Activated CD4-positive, alpha-beta T cell treated with anti-CD3 and anti-CD28 coated beads for 4 hours (primary cell): Measurements from ENCODE around the gene CDPF1.
"Not testable (repeated sequence)": the region's sequence is repeated elsewhere in the genome, so short reads cannot be mapped to it uniquely, and the experiment has no call there.

ENCODE experiments used
- DNase-seq, 2 donors: peaks; one replicate each; pipeline ENCODE4 v3.0.0-alpha.2; 2020

Gene CDPF1

DNA sequence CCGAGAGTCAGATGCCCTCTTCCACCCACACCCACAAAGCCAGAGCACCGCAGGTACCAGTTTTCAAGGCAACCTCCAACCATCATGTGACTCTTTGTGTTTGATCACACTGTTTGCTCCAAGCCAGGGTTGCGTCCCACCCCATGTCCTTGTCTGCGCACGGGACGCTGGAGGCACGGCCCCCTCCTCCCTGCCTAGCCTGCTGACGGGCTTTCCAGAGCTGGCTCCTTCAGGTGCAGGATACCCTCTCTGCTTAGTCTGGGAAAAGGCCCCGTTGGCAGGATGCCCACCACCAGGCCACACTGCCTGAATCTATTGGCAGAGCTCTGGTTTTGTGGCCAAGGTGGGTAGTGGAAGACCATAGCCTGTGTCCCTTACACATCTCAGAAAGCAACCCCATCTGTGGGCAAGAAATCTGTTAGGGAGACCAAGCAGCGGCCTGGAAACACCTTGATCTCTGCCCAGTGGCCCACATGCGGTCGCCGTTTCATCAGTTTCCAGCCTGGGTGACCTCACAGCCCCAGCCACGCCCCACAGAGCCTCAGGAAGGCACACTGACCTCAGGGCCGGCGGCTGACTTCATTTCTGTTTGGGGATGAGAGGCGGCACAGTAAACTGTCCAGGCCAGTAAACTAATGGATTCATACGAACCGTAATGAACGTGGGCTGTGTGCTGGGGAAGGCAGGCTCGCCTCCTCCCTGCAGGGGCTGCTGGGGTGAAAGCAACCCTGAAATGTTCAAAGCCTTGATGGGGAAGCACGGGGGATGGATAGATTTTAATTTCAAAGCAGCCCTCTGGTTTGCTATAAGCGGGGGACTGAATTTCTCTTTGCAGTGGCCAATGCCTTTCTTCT is 25.8 kb downstream of the CDPF1 start:
- no peak for DNase-seq

DNA sequence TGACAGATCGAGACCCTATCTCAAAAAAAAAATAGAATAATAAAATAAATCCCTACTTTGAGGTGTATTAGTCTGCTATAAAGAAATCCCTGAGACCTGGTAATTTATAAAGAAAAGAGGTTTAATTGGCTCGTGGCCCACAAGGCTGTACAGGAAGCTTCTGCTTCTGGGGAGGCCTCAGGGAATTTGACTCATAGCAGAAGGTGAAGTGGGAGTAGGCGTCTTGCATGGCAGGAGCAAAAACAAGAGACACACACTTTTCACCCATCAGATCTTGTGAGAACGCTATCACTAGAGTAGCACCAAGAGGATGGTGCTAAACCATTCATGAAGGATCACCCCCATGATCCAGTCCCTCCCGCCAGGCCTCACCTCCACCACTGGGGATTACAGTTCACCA is 29.2 kb downstream of the CDPF1 start:
- DNase-seq: no peak

DNA sequence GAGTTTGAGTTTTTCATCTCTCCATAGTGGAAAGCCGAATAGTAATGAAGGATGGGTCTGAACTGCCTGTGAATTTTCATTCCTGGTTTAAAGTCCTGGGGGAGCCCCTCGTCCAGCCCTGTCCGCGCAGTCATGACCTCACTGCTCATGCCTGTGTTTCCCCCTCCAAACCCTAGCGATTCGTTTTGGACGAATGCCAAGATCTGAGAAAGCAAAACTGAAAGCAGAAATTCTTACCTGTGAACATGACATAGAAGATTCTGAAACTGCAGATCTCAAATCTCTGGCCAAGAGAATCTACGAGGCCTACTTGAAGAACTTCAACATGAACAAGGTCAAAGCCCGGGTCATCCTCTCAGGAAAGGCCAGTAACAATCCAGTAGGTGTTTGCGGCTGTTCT is 30.5 kb downstream of the CDPF1 start:
- DNase-seq: no peak

DNA sequence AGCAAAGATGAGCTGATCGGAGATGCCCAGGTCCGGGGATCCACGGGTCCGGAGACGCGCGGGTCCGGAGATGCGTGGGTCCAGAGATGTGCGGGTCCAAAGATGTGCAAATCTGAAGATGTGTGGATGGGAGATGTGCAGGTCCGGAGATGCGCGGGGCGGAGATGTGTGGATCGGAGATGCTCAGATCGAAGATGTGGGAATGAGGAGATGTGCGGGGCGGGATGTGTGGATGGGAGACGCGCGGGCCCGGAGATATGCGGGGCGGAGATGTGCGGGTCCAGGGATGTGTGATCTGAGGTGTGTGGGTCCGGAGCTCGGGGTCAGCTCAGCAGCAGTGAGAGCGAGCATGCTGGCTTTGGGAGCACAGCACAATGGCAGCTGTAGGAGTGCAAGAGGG is 35.5 kb downstream of the CDPF1 start:
- DNase-seq: no peak

GRCh38 chr22:46214149-46214548 is 35.9 kb downstream of the CDPF1 start:
- no peak for DNase-seq

- no peak for DNase-seq
These were observed 37.0 kb downstream of the CDPF1 start for GRCh38 chr22:46213052-46213451.

- no peak for DNase-seq
These were observed 37.9 kb downstream of the CDPF1 start for GRCh38 chr22:46212195-46212594.

GRCh38 chr22:46209262-46209661 is 40.8 kb downstream of the CDPF1 start:
- no peak for DNase-seq

GRCh38 chr22:46203601-46203980 is 46.5 kb downstream of the CDPF1 start:
- no peak for DNase-seq

DNA sequence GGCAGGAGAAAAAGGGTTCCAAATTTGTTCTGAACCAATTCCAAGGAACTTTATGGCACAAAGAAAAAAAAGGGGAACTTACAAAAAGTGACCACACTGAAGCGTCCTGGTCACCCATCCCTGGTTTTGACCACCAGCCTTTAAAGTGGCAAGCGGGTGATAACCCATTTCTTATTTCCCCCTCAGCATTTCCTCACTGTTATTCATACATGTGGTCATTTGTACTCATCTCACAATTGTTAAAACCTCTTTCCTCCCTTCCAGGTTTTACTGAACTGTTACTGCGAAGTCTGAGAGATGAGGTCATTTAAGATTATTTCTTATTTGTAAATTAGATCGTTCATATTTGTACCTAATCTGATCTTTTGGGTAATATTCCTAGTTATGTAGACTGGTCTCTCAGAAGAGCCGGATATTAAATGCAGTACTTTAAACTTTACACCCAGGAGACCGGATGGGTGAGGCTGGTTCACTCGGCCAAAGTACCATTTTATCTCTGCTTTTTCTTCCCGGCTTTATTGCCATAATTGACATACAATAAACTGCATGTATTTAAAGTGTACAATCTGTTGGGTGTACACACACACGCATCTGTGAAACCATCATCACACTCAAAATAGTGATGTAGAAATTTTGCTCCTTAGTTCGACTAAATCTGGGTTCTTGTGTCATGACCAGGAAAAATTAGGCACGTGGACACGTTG is 47.0 kb downstream of the CDPF1 start:
- DNase-seq: no peak

- DNase-seq: no peak
These were observed 48.9 kb downstream of the CDPF1 start for GRCh38 chr22:46201059-46201757.

- not testable (repeated sequence) for DNase-seq
These were observed 51.3 kb downstream of the CDPF1 start for GRCh38 chr22:46198806-46199205.

- no peak for DNase-seq
These were observed 51.8 kb downstream of the CDPF1 start for GRCh38 chr22:46198274-46198673.

DNA sequence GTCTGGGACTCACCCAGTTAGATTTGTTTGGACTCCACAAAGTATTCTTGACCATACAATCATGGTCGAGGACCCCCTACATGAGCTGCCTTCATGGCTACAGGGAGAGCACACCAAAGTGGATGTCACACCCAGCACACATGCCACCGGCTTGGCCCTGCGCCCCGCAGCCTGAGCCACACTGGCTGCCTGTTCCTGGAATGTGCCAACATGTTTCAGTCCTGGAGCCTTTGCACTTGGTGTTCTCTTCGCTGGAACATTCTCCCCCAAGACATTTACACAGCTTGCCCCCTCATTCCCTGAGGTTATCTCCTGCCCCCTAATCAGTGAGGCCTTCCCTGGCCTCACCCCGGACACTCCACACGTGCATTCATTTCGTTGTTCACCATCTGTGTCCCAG is 53.8 kb downstream of the CDPF1 start:
- no peak for DNase-seq

GRCh38 chr22:46195487-46196165 is 54.5 kb downstream of the CDPF1 start:
- DNase-seq: no peak
